ENCODE data around the gene GRP.

DNA sequence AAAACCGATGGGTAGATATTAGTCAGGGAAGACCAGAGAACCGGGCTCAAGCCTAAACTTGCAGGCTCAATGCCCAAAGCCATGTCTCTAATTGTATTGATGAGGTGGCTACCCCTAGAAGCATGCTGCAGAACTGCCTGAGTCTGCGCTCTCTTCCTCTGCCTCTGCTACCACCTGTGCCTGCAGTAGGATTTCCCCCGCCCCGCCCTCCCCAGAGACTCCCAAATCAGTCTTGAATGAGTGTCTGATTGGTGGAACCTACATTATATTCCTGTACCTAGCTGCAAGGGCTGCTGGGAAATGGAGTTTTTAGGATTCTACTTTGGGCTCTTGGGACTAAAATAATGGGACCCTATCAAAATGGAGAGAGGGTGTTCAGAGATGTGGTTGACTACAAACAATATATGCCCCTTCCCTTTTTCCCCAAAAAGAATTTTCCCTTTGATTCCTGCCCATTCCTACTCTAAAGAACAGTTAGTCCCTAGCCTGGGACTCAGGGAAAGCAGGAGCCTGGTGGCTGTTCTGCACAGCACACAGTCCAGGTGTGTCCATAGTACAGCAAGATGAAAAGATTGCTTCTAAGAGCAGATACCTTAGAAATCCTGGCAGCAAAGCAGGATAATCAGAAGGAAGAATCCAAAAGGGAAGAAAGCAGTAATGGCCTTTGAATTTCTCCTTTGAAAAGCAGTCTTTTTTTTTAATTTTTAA, 12.5 kb downstream of the GRP start:
- TF ChIP-seq, protein P1, sequence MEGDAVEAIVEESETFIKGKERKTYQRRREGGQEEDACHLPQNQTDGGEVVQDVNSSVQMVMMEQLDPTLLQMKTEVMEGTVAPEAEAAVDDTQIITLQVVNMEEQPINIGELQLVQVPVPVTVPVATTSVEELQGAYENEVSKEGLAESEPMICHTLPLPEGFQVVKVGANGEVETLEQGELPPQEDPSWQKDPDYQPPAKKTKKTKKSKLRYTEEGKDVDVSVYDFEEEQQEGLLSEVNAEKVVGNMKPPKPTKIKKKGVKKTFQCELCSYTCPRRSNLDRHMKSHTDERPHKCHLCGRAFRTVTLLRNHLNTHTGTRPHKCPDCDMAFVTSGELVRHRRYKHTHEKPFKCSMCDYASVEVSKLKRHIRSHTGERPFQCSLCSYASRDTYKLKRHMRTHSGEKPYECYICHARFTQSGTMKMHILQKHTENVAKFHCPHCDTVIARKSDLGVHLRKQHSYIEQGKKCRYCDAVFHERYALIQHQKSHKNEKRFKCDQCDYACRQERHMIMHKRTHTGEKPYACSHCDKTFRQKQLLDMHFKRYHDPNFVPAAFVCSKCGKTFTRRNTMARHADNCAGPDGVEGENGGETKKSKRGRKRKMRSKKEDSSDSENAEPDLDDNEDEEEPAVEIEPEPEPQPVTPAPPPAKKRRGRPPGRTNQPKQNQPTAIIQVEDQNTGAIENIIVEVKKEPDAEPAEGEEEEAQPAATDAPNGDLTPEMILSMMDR (IDR thresholded peaks at IDR 0.05), result no peak
- TF ChIP-seq POLR2A (IDR thresholded peaks at IDR 0.05), result no peak
